ENCODE results near the gene ATP2B2.

DNA sequence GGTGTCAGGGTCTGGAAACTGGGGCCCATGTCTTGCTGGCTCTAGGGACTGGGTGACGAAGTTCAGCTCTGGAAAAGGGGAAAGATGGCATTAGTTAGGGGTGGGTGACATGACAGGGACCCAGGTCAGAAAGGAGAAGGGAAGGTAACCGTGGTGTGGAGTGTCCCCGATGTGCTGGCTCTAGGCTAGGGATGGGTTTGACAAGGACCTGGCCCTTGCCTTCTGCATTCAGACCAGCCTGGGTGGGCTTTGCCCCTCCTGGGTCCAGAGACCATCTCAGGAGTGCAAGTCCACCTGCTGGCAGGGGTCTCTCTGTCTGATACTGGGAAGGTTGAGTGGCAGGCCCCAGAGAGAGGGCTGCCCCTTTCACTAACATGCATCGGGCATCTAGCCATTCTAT, 28.7 kb upstream of the ATP2B2 start:
- TF ChIP-seq, protein P1, sequence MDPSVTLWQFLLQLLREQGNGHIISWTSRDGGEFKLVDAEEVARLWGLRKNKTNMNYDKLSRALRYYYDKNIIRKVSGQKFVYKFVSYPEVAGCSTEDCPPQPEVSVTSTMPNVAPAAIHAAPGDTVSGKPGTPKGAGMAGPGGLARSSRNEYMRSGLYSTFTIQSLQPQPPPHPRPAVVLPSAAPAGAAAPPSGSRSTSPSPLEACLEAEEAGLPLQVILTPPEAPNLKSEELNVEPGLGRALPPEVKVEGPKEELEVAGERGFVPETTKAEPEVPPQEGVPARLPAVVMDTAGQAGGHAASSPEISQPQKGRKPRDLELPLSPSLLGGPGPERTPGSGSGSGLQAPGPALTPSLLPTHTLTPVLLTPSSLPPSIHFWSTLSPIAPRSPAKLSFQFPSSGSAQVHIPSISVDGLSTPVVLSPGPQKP (IDR thresholded peaks at IDR 0.05; ENCODE audit: low read depth, low read length) = no peak
- TF ChIP-seq POLR2A (IDR thresholded peaks at IDR 0.05; ENCODE audit: low read length) (no peak), HDAC2 (IDR thresholded peaks at IDR 0.05) (no peak), SMC3 (IDR thresholded peaks at IDR 0.05) (no peak), MYC (IDR thresholded peaks at IDR 0.05; ENCODE audit: borderline replicate concordance, low read length) (no peak), ESRRA (IDR thresholded peaks at IDR 0.05; ENCODE audit: borderline replicate concordance, low read length) (no peak), CEBPB (IDR thresholded peaks at IDR 0.05) (no peak), KDM1A (IDR thresholded peaks at IDR 0.05; ENCODE audit: low read depth) (no peak), RNF2 (IDR thresholded peaks at IDR 0.05; ENCODE audit: borderline replicate concordance, low read depth) (no peak)
- TF ChIP-seq, protein P2, sequence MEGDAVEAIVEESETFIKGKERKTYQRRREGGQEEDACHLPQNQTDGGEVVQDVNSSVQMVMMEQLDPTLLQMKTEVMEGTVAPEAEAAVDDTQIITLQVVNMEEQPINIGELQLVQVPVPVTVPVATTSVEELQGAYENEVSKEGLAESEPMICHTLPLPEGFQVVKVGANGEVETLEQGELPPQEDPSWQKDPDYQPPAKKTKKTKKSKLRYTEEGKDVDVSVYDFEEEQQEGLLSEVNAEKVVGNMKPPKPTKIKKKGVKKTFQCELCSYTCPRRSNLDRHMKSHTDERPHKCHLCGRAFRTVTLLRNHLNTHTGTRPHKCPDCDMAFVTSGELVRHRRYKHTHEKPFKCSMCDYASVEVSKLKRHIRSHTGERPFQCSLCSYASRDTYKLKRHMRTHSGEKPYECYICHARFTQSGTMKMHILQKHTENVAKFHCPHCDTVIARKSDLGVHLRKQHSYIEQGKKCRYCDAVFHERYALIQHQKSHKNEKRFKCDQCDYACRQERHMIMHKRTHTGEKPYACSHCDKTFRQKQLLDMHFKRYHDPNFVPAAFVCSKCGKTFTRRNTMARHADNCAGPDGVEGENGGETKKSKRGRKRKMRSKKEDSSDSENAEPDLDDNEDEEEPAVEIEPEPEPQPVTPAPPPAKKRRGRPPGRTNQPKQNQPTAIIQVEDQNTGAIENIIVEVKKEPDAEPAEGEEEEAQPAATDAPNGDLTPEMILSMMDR (IDR thresholded peaks at IDR 0.05) = no peak
- TF ChIP-seq, protein P3, sequence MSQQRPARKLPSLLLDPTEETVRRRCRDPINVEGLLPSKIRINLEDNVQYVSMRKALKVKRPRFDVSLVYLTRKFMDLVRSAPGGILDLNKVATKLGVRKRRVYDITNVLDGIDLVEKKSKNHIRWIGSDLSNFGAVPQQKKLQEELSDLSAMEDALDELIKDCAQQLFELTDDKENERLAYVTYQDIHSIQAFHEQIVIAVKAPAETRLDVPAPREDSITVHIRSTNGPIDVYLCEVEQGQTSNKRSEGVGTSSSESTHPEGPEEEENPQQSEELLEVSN (IDR thresholded peaks at IDR 0.05; ENCODE audit: borderline replicate concordance, low read depth) = no peak
- TF ChIP-seq, protein P4, sequence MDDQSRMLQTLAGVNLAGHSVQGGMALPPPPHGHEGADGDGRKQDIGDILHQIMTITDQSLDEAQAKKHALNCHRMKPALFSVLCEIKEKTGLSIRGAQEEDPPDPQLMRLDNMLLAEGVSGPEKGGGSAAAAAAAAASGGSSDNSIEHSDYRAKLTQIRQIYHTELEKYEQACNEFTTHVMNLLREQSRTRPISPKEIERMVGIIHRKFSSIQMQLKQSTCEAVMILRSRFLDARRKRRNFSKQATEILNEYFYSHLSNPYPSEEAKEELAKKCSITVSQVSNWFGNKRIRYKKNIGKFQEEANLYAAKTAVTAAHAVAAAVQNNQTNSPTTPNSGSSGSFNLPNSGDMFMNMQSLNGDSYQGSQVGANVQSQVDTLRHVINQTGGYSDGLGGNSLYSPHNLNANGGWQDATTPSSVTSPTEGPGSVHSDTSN (IDR thresholded peaks at IDR 0.05) = no peak
